GM06990 (cell line): ENCODE results near the gene GRID1.

Experiments
- DNase-seq: peaks from one replicate; pipeline ENCODE4 v3.0.0-alpha.2; 2011; ENCODE audit not compliant: insufficient read length; ENCODE audit errors: extremely low read depth
- H3K27me3 ChIP-seq: replicated peaks from 2 replicates; pipeline ENCODE4 v1.6.0; 2011; ENCODE audit warnings: low read length; ENCODE audit not compliant: control insufficient read depth, insufficient read depth
- H3K36me3 ChIP-seq: 2 replicates; pipeline ENCODE4 v1.5.1; 2011; ENCODE audit warnings: low read length; ENCODE audit not compliant: control insufficient read depth, insufficient read depth
- H3K4me3 ChIP-seq: replicated peaks from 2 replicates; pipeline ENCODE4 v1.5.1; 2011; ENCODE audit warnings: low read depth, mild to moderate bottlenecking, control low read depth, low read length
- TF ChIP-seq, protein P1 (sequence below): IDR thresholded peaks from 2 replicates; pipeline ENCODE4 v1.5.1; 2011; ENCODE audit warnings: low read length, control low read depth, mild to moderate bottlenecking, inconsistent platforms; ENCODE audit not compliant: insufficient read depth, poor library complexity, severe bottlenecking

Gene GRID1

DNA sequence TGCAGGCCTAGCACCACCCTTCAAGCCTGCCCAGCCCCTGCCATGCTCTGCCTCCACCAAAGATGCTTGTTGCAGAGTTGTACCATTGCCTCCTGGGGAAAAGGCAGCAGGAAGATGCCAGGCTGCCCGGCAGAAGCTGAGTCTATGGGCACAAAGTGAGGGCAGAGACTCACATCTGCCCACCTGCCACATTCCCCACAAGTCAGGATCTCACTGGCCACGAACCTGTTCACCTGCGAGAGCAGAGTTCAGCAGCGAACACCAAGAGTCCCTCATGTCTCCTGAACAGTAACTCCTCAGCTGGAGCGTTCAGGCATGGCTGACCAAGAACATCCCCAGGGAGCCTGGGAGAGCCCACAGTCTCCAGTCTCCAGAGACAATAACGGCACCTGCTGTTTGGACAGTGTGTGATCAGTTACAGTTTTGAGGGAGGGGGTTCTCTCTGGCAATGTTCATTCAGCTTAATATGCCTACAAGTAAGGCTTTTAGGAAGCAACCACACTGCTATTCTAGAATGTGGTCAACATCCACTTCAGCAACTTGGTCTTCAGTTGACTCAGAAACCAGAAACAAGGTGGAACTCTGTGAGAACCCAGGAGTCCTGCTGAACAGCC is 78.5 kb downstream of the GRID1 start:
- Histone ChIP-seq H3K27me3 (no peaks in the 10 kb centered on the region; the same call in none of the 2 replicates), H3K36me3 (no peaks in the 10 kb centered on the region)
- TF ChIP-seq, protein P1, sequence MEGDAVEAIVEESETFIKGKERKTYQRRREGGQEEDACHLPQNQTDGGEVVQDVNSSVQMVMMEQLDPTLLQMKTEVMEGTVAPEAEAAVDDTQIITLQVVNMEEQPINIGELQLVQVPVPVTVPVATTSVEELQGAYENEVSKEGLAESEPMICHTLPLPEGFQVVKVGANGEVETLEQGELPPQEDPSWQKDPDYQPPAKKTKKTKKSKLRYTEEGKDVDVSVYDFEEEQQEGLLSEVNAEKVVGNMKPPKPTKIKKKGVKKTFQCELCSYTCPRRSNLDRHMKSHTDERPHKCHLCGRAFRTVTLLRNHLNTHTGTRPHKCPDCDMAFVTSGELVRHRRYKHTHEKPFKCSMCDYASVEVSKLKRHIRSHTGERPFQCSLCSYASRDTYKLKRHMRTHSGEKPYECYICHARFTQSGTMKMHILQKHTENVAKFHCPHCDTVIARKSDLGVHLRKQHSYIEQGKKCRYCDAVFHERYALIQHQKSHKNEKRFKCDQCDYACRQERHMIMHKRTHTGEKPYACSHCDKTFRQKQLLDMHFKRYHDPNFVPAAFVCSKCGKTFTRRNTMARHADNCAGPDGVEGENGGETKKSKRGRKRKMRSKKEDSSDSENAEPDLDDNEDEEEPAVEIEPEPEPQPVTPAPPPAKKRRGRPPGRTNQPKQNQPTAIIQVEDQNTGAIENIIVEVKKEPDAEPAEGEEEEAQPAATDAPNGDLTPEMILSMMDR = no peak

GRCh38 chr10:86287110-86287793 is 79.3 kb downstream of the GRID1 start:
- no peak for DNase-seq
- TF ChIP-seq, protein P1 = no peak
- no peaks in the 10 kb centered on the region for H3K36me3 ChIP-seq
- no peaks in the 10 kb centered on the region; the same call in none of the 2 replicates for H3K27me3 ChIP-seq
- no peak overlapping the region for H3K4me3 ChIP-seq

More for the DNA sequence above, 78.5 kb downstream of the GRID1 start:
- no peak for DNase-seq
- no peak overlapping the region for H3K4me3 ChIP-seq

DNA sequence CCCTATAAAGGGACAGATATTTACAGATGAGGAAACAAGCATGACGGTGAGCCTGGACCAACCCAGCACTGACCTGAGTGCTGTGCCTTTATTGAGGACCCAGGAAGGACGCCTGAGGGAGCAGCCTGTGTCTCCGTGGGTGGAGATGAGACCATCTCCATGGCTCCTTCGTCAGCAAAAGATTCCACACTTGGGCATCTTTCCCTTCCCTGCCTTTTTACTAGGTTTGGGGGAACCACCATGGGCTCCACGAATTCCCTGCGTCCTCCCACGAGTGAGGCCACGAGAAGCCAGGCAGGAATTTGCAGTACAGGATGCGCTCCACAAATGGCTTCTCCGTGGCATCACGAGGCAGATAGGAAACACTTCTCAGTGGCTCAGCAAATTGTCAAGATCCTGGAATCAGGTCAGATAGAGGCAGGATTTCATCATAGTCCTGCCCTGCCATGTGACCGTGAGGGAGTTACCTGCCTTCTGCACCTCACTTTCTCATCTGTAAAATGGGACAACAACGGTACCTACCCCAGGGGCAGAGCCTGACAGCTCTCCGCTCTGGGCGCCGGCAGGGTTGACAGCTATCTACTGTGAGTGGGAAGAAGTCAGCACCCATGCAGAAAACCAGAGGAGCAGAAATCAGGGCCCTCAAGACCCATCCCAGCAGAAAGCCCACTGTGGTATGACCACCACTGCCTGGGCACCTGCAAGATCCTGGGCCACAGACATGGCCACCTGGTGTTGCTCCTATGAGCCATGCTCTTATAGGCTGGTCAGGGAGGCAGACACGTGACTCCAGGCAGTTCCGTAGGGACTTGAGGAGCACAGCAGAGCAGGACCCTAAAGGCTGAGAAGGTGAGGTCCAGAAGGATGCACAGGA is 80.1 kb downstream of the GRID1 start:
- Histone ChIP-seq H3K27me3 (no peaks in the 10 kb centered on the region; the same call in 1 of the 2 replicates), H3K4me3 (no peak overlapping the region), H3K36me3 (no peaks in the 10 kb centered on the region)
- DNase-seq = no peak
- TF ChIP-seq, protein P1 = no peak

DNA sequence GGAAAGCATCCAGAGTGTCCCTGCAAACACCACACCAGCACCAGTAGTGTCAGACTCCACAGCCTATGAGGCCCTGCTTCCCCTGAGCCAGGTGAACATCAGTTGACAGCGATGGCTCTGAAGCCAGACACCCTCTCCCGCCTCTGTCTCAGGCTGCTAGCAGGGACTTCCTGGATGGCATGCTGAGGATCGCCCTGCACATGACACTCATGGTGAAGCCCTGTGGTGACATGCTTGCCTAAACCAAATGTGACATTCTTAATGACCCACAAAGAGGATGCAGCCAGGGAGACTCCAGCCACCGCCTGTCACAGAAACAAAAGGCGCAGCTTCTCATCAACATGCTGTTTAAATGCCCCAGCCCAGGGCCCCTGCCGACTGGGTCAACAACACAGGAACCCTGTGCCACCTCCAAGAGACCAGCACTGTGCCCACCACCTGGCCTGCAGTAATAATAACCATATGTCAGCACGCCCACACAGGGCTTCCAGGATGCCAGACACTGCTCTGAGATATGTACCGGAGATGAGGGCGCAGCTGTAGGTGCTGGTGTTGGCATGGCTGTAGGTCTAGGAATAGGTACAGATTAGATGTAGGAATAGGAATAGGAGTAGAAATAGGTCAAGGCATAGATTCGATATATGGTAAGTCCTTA is 81.3 kb downstream of the GRID1 start:
- H3K27me3 ChIP-seq = no peaks in the 10 kb centered on the region; the same call in 1 of the 2 replicates
- no peaks in the 10 kb centered on the region for H3K36me3 ChIP-seq
- TF ChIP-seq, protein P1 = no peak
- H3K4me3 ChIP-seq = no peak overlapping the region
- no peak for DNase-seq

DNA sequence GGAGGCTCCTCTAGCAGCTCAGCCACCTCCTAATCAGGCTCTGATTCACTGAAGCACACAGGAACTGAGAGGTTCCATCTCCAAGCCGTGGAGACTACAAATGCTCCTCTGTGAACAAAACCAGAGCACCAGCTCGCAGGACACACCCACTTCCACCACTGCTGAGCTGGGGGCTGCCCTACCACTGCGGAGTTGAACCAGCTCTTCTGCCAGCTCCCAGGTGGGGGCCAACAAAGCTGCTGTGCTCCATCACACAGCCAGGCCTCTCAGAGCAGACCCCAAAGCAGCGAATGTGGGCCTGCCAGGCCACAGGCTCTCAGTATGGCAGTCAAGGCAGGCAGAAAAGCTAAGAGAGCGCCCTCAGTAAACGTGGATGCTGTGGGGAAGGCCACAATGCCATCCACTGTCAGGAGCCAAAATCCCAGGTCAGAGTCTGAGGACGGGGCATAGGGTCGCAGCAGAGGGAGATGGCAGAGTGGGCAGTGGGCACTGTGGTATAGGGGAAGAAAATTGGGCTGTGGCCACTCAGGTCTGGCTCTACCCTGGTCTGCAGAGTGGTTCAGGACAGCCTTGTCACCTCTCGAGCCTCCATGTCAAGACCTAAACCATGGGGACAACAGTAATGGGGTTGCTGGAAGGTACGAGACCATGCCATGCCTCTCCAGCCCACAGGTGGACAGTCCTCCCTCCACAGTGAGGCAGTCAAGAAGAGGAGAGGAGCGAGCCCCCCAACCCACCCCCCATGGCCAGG is 82.1 kb downstream of the GRID1 start:
- Histone ChIP-seq H3K36me3 (no peaks in the 10 kb centered on the region), H3K4me3 (no peak overlapping the region), H3K27me3 (no peaks in the 10 kb centered on the region; the same call in 1 of the 2 replicates)
- TF ChIP-seq, protein P1 = no peak
- DNase-seq = no peak
